ENCODE results near the gene PROM1.

DNA sequence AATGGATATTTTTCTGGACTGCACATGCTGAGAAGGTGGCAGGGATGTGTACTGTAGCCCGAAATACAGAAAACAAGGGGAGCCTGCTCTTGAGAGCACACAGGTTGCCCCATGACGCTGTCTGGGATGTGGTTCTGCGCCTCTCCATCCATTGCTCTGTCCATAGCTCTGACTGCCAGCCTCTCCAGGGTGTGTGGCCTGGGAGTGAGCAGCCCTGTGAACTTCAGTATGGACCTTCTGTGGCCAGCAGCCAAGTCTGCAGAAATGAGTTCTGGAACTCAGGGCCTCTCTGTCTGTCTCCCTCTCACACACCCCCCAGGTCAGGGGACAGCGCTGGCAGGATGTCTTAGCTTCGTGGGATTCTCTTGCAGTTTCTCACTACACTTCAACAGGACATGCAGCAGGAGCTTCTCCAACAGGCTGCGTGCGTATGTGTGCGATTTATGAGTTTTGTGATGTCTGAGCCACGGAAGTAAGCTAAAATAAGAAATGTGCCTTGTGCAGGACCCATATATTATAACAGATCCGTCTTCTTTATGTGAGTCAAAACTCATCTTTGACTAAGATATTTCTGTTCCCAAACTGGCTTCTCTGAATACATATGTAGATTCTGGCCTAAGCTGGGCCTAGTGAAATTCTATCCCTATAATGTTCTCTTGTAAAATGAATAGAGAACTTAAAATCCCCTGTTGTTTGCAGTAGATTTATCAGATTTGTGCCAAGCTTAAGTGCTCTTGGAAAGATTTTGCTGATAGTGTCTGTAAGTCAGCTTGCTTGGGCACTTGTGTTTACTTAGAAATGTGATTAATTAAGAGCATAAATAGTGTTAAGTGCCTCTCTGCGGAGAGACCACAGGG is 40.0 kb downstream of the PROM1 start:
- TF ChIP-seq, protein P1, sequence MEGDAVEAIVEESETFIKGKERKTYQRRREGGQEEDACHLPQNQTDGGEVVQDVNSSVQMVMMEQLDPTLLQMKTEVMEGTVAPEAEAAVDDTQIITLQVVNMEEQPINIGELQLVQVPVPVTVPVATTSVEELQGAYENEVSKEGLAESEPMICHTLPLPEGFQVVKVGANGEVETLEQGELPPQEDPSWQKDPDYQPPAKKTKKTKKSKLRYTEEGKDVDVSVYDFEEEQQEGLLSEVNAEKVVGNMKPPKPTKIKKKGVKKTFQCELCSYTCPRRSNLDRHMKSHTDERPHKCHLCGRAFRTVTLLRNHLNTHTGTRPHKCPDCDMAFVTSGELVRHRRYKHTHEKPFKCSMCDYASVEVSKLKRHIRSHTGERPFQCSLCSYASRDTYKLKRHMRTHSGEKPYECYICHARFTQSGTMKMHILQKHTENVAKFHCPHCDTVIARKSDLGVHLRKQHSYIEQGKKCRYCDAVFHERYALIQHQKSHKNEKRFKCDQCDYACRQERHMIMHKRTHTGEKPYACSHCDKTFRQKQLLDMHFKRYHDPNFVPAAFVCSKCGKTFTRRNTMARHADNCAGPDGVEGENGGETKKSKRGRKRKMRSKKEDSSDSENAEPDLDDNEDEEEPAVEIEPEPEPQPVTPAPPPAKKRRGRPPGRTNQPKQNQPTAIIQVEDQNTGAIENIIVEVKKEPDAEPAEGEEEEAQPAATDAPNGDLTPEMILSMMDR (IDR thresholded peaks at IDR 0.05; ENCODE audit: borderline replicate concordance, extremely low read depth, low read length, poor library complexity, severe bottlenecking), result no peak
- no peak for TF ChIP-seq EZH2 (IDR thresholded peaks at IDR 0.05; ENCODE audit: borderline replicate concordance, low read depth, low read length, severe bottlenecking)

Measured in DND-41 (cell line).